Memory B cell (primary cell): ENCODE data around the gene CDC14B.
A peak's percentile ranks its signal among the peaks of the same experiment; 100 is the strongest.
"Not testable (repeated sequence)": the region's sequence is repeated elsewhere in the genome, so short reads cannot be mapped to it uniquely, and the experiment has no call there.

Experiments
- ATAC-seq: fragments of 150-1000 bp; cut with Tn5 transposase; 2 replicates; pipeline ENCODE4 v1.10.0; 2021; ENCODE audit warnings: low read depth, mild to moderate bottlenecking, moderate library complexity
- DNase-seq, 2 donors: peaks; one replicate each; pipeline ENCODE4 v3.0.0; 2022; ENCODE audit warnings: low spot score in 2 of 2
- H3K27ac Mint-ChIP-seq: one replicate; pipeline ENCODE4 v1.8.0; 2022; ENCODE audit warnings: mild to moderate bottlenecking, moderate library complexity, mixed read lengths
- H3K27me3 Mint-ChIP-seq: one replicate; pipeline ENCODE4 v1.8.0; 2022; ENCODE audit warnings: mixed read lengths
- H3K36me3 Mint-ChIP-seq: one replicate; pipeline ENCODE4 v1.8.0; 2022; ENCODE audit warnings: mild to moderate bottlenecking, mixed read lengths
- H3K4me1 Mint-ChIP-seq: one replicate; pipeline ENCODE4 v1.8.0; 2022; ENCODE audit warnings: mixed read lengths
- H3K4me3 Mint-ChIP-seq: one replicate; pipeline ENCODE4 v1.8.0; 2022; ENCODE audit warnings: mild to moderate bottlenecking, moderate library complexity, mixed read lengths
- H3K9me3 Mint-ChIP-seq: one replicate; pipeline ENCODE4 v1.8.0; 2022; ENCODE audit warnings: mixed read lengths

Gene CDC14B

DNA sequence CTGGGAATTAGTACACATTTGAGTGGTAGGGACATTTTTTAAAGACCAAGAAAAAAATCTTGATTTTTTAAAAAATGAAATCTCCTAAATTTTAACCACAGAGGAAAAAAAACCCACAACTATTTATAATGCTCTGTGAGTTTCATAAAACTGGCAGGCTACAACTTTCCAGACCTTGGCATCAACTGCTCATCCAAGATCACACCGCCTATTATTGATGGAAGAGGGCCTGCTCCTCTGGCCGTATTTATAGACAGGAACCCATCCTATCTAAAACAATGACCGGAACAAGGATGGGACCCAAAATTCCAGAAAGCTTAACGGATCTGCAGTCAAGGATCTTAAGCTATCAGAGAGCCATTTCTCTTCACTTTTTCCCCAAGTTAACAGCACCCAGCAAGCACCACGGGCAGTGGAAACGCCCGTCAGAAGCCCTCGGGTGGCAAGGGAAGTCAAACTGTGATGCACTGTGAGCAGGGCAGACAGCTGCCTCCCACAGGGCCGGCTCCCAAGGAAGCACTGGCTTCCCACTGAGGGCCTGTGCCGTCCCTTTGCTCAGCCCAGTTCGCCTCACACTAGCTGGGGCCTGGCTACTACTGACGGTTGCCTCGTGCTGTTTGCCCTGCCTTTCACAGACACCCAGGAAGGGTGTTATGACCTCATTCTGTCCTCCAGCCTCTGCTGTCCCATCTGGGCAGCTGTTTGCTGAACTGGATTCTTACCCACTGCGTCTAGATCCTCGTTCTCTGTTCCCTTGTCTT, 62.8 kb downstream of the CDC14B start:
- H3K36me3 Mint-ChIP-seq: peaks cover 20% of the 10 kb centered on the region
- peaks cover 8% of the 10 kb centered on the region for H3K4me1 Mint-ChIP-seq
- no peak for DNase-seq
- no peaks in the 10 kb centered on the region for H3K27me3 Mint-ChIP-seq
- no peak overlapping the region for H3K4me3 Mint-ChIP-seq
- ATAC-seq: no peak
- H3K9me3 Mint-ChIP-seq: no peaks in the 10 kb centered on the region
- no peak overlapping the region for H3K27ac Mint-ChIP-seq

DNA sequence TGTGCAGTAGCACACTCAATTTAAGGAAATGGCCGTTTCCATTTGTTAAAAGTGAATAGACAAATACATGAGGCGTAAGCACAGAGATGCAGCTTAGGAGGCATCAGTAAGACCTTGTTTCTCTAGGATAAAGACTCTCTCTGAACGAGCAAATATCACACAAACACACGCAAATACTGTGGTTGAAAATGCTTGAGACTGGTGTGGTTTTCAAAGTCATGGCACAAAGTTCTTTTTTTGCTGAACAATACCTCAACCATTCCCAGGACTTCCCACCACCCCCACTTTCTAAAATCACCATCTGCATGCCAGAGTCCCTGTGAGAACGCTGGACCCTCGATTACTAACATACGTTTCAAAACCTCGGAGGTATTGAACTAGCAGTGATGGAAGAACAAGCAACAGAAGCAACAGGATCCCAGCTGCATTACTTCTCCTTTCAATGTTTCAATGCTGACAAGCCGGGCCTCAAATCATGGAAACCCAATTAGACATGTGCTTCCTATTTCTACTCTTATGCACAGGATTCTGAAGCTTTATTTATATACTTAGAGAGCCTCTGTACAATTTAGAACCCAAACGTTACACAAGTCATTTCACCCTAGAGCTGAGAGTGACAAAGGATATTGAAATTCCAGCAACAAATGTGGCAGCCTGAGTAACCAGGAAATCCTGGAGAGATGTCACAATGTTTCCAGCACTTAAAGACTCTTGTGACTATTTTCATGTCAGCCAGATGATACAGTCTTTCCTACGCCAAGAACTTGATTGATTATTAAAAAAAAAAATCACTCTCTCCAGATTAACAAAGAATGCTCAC, 63.9 kb downstream of the CDC14B start:
- no peak for ATAC-seq
- Mint-ChIP-seq H3K27me3 (no peaks in the 10 kb centered on the region), H3K4me3 (peak overlapping the region; percentile 8), H3K36me3 (peaks cover 19% of the 10 kb centered on the region), H3K9me3 (no peaks in the 10 kb centered on the region), H3K4me1 (peaks cover 8% of the 10 kb centered on the region), H3K27ac (no peak overlapping the region)
- no peak for DNase-seq

GRCh38 chr9:96554801-96555566, 64.7 kb downstream of the CDC14B start:
- Mint-ChIP-seq H3K4me3 (no peak overlapping the region), H3K9me3 (no peaks in the 10 kb centered on the region), H3K27ac (no peak overlapping the region), H3K27me3 (no peaks in the 10 kb centered on the region), H3K4me1 (peaks cover 8% of the 10 kb centered on the region), H3K36me3 (peaks cover 18% of the 10 kb centered on the region)
- ATAC-seq (no peak), DNase-seq (no peak)

DNA sequence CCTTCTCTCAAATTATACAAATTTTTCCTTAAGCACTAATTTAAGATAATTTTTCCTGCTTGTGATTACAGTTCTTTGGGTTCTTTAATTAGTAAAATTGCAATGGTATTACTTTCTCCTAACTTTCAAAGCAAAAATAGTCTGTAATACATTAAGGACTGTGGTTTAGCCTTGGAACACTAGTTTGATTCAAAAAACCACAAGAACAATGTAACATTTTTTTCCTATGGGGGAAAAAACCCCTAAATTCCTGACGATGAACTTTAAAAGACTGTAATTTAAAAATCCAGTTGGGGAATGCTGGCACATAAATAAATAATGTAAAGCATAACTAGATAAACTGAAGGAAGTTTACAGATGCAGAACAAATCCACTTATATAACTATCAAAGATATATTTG, 65.3 kb downstream of the CDC14B start:
- no peaks in the 10 kb centered on the region for H3K27me3 Mint-ChIP-seq
- no peak for ATAC-seq
- H3K4me1 Mint-ChIP-seq: peaks cover 8% of the 10 kb centered on the region
- H3K27ac Mint-ChIP-seq: no peak overlapping the region
- DNase-seq: no peak
- peaks cover 14% of the 10 kb centered on the region for H3K36me3 Mint-ChIP-seq
- H3K9me3 Mint-ChIP-seq: no peaks in the 10 kb centered on the region
- H3K4me3 Mint-ChIP-seq: no peak overlapping the region

DNA sequence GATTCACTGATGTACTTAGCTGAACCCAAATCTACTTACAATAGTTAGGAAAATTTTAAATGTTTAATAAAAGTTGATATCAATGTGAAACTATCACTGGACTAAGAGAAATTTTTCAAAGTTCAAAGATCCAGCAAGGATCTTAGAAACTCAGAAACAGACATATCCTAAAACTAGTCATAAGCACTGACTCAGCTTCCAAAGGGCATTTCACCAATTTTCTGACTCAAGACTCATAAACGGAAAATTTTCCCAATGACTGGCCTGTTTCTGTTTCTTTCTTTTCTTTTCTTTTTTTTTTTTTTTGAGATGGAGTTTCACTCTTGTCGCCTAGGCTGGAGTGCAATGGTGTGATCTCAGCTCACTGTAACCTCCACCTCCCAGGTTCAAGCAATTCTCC, 66.6 kb downstream of the CDC14B start:
- H3K27me3 Mint-ChIP-seq: no peaks in the 10 kb centered on the region
- no peak overlapping the region for H3K27ac Mint-ChIP-seq
- ATAC-seq (no peak), DNase-seq (no peak)
- H3K9me3 Mint-ChIP-seq: no peaks in the 10 kb centered on the region
- H3K4me1 Mint-ChIP-seq: peaks cover 8% of the 10 kb centered on the region
- H3K36me3 Mint-ChIP-seq: peaks cover 11% of the 10 kb centered on the region
- no peak overlapping the region for H3K4me3 Mint-ChIP-seq

- H3K36me3 Mint-ChIP-seq: peaks cover 10% of the 10 kb centered on the region
- no peaks in the 10 kb centered on the region for H3K9me3 Mint-ChIP-seq
- H3K27ac Mint-ChIP-seq: no peak overlapping the region
- no peak for DNase-seq
- peaks cover 5% of the 10 kb centered on the region for H3K4me1 Mint-ChIP-seq
- no peak overlapping the region for H3K4me3 Mint-ChIP-seq
- H3K27me3 Mint-ChIP-seq: no peaks in the 10 kb centered on the region
- ATAC-seq: no peak
Measured at GRCh38 chr9:96551403-96551802, 68.2 kb downstream of the CDC14B start.

- ATAC-seq (no peak), DNase-seq (no peak)
- H3K36me3 Mint-ChIP-seq: peaks cover 16% of the 10 kb centered on the region
- H3K27ac Mint-ChIP-seq: no peak overlapping the region
- no peaks in the 10 kb centered on the region for H3K27me3 Mint-ChIP-seq
- no peaks in the 10 kb centered on the region for H3K9me3 Mint-ChIP-seq
- H3K4me1 Mint-ChIP-seq: peaks cover under 1% of the 10 kb centered on the region
- no peak overlapping the region for H3K4me3 Mint-ChIP-seq
Measured at GRCh38 chr9:96550659-96551058, 69.0 kb downstream of the CDC14B start.

DNA sequence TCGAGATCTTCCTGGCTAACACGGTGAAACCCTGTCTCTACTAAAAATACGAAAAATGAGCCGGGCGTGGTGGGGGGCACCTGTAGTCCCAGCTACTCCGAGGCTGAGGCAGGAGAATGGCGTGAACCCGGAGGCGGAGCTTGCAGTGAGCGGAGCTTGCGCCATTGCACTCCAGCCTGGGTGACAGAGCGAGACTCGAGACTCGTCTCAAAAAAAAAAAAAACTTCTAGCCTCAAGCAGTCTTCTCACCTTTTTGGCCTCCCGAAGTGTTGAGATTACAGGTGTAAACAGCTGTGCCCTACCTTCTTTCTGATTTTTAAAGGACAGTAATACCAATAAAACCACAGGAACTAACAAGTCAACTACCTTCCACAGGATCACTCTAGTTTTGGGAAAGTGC, 76.5 kb downstream of the CDC14B start:
- not testable (repeated sequence) for DNase-seq, ATAC-seq, H3K27me3 Mint-ChIP-seq, H3K4me3 Mint-ChIP-seq, H3K9me3 Mint-ChIP-seq, H3K27ac Mint-ChIP-seq, H3K4me1 Mint-ChIP-seq
- peaks cover 14% of the 10 kb centered on the region for H3K36me3 Mint-ChIP-seq

DNA sequence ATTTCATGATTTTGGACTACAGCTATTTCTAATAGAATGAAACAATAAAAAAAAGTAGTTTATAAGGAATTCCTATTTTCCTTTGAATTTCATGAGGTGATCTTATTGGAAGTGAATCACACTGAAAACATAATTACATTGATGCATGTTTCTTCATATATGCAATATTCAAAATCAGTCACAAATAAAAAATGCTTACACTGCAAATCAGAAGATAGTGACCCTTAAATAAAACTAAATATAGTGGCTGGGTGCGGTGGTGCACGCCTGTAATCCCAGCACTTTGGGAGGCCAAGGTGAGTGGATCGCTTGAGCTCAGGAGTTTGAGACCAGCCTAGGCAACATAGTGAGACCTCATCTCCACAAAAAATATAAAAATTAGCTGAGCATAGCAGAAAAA, 79.5 kb downstream of the CDC14B start:
- H3K27me3 Mint-ChIP-seq: no peaks in the 10 kb centered on the region
- no peak for DNase-seq
- ATAC-seq: no peak
- no peaks in the 10 kb centered on the region for H3K4me1 Mint-ChIP-seq
- H3K36me3 Mint-ChIP-seq: peaks cover 10% of the 10 kb centered on the region
- H3K27ac Mint-ChIP-seq: no peak overlapping the region
- H3K9me3 Mint-ChIP-seq: no peaks in the 10 kb centered on the region
- no peak overlapping the region for H3K4me3 Mint-ChIP-seq

GRCh38 chr9:96532173-96532572, 87.5 kb downstream of the CDC14B start:
- H3K27me3 Mint-ChIP-seq: no peaks in the 10 kb centered on the region
- ATAC-seq (no peak), DNase-seq (no peak)
- no peak overlapping the region for H3K4me3 Mint-ChIP-seq
- peaks cover 25% of the 10 kb centered on the region for H3K36me3 Mint-ChIP-seq
- H3K27ac Mint-ChIP-seq: no peak overlapping the region
- H3K4me1 Mint-ChIP-seq: no peaks in the 10 kb centered on the region
- H3K9me3 Mint-ChIP-seq: peaks cover 2% of the 10 kb centered on the region

DNA sequence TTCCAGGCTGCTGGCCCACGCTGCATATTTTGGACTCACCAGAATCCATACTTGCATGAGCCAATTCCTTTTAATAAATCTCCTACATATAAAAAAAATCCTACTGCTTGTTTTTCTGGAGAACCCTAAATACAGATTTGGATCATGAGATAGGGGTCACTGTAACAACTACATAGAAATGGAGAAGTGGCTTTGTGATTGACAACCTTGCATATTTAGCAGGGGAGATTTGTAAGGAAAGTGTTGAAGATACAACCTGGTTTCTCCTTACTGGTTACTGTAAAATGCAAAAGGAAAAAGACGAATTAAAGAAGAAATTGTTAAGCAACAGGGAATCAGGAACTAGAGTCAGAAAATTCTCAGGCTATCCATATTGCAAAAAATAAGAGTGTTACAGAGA, 94.9 kb downstream of the CDC14B start:
- no peak overlapping the region for H3K27ac Mint-ChIP-seq
- no peak for DNase-seq
- H3K36me3 Mint-ChIP-seq: peaks cover 20% of the 10 kb centered on the region

GRCh38 chr9:96524045-96524444, 95.6 kb downstream of the CDC14B start:
- Mint-ChIP-seq H3K36me3 (peaks cover 21% of the 10 kb centered on the region), H3K27me3 (no peaks in the 10 kb centered on the region), H3K4me3 (no peak overlapping the region), H3K27ac (no peak overlapping the region), H3K9me3 (no peaks in the 10 kb centered on the region), H3K4me1 (no peaks in the 10 kb centered on the region)
- ATAC-seq (no peak), DNase-seq (no peak)

More for the DNA sequence above, 94.9 kb downstream of the CDC14B start:
- no peak for ATAC-seq
- Mint-ChIP-seq H3K4me1 (no peaks in the 10 kb centered on the region), H3K4me3 (no peak overlapping the region), H3K27me3 (no peaks in the 10 kb centered on the region), H3K9me3 (no peaks in the 10 kb centered on the region)

DNA sequence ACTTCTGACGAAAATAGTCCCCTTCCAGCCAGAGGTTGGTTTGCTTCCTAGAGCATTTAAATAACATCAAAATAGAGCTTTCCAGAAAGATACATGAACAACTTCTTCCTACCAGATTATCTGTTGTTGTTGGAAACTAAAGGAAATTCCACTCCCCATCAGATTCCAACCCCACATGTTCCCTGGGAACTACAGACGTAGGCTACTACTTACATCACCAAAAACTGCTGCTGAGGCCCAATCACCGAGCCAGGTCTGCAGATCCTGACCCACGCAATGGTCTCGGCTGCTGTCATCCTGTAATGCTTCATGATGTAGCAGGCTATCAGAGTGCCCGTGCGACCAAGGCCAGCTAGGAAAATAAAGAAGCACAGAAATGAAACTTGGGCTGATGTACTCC, 96.3 kb downstream of the CDC14B start:
- DNase-seq (no peak), ATAC-seq (no peak)
- Mint-ChIP-seq H3K4me3 (no peak overlapping the region), H3K4me1 (no peaks in the 10 kb centered on the region), H3K36me3 (peaks cover 22% of the 10 kb centered on the region), H3K27me3 (no peaks in the 10 kb centered on the region), H3K9me3 (no peaks in the 10 kb centered on the region), H3K27ac (no peak overlapping the region)

GRCh38 chr9:96522366-96522765, 97.3 kb downstream of the CDC14B start:
- Mint-ChIP-seq H3K9me3 (no peaks in the 10 kb centered on the region), H3K27me3 (no peaks in the 10 kb centered on the region), H3K36me3 (peaks cover 18% of the 10 kb centered on the region), H3K4me1 (no peaks in the 10 kb centered on the region), H3K27ac (no peak overlapping the region), H3K4me3 (no peak overlapping the region)
- DNase-seq (no peak), ATAC-seq (no peak)
